Measurements from ENCODE around the gene MED26.

MED26 gene

DNA sequence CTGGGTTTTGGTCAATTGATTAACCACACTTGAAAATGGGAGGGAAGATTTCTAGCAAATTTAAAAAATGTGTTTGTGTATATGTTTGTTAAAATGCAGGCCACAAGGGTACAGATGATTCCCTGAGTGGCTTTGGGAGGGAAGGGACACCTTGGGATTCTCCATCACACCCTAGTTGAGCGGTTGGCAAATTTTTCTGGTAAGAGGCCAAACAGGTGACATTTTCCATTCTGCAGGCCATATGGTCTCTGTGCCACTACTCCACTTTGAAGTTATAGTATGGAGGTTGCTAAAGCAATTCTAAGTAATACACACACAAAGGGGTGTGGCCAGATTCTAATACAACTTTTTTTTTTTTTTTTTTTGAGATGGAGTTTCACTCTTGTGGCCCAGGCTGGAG is 12.9 kb upstream of the MED26 start:
- Histone ChIP-seq H3K27ac (replicated peaks; ENCODE audit: low read length) (no peak overlapping the region), H3K18ac (ENCODE audit: low read length) (no peak overlapping the region), H3K14ac (ENCODE audit: low read length) (no peak overlapping the region), H3K9me3 (replicated peaks in 1 of 2; ENCODE audit: control insufficient read depth in 2 of 2, insufficient read depth in 1 of 2, low read depth in 1 of 2, low read length in 2 of 2) (no peaks in the 10 kb centered on the region), H3K36me3 (replicated peaks in 1 of 2; ENCODE audit: control insufficient read depth in 2 of 2, insufficient read depth in 2 of 2, low read length in 2 of 2) (peaks cover 22 to 91% of the 10 kb centered on the region in 2 donors), H3K27me3 (ENCODE audit: control insufficient read depth in 3 of 3, insufficient read depth in 3 of 3, low read depth in 1 of 3, low read length in 3 of 3) (no peaks in the 10 kb centered on the region), H2BK120ac (ENCODE audit: low read depth, low read length) (no peak overlapping the region), H3K79me1 (ENCODE audit: low read depth, low read length) (peaks cover 2% of the 10 kb centered on the region), H2BK12ac (ENCODE audit: low read length) (no peak overlapping the region), H3K4me2 (ENCODE audit: insufficient read depth, low read length, poor library complexity, severe bottlenecking) (no peak overlapping the region), H4K8ac (ENCODE audit: low read depth, low read length) (no peak overlapping the region), H3K9ac (ENCODE audit: low read depth, low read length, poor library complexity) (no peak overlapping the region), H2BK5ac (ENCODE audit: low read length) (no peak overlapping the region), H3K23ac (ENCODE audit: low read depth, low read length, poor library complexity) (no peak overlapping the region), H3K4ac (ENCODE audit: low read length) (no peak overlapping the region), H2AK5ac (ENCODE audit: low read depth, low read length) (no peak overlapping the region), H3K4me1 (ENCODE audit: control insufficient read depth in 2 of 2, insufficient read depth in 1 of 2, low read depth in 1 of 2, low read length in 2 of 2) (no peaks in the 10 kb centered on the region), H3K4me3 (ENCODE audit: low read length in 2 of 2) (no peak overlapping the region), H4K91ac (ENCODE audit: low read depth, low read length, poor library complexity) (no peak overlapping the region), H2BK15ac (ENCODE audit: low read length) (no peak overlapping the region), H2AFZ (ENCODE audit: low read length) (no peak overlapping the region)
- no peak for DNase-seq (ENCODE audit: low spot score)
- no CpG with 5 or more reads among the region's 1 CpG for WGBS, 2 donors (ENCODE audit: extremely low coverage in 2 of 2, insufficient read length in 2 of 2, insufficient replicate concordance in 1 of 2)

DNA sequence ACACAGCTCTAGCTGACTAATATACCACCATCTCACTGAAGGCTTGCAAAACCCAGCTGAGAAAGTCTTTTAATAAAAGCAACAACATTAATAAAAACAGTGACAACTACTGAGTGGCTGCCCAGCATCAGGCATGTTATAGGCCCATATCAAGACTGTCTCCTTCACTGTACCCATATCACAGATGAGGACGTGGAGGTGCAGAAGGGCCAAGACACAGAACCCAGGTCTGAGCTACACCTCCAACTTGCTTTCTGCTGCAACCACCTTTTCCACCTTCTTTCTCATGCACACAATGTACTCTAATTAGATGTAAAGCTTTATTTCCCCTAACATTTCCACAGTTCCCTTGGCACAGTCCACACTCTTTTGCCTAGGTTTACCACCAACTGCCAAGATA is 10.7 kb upstream of the MED26 start:
- no peaks in the 10 kb centered on the region for H3K27me3 ChIP-seq (ENCODE audit: control insufficient read depth in 3 of 3, insufficient read depth in 3 of 3, low read depth in 1 of 3, low read length in 3 of 3)

DNA sequence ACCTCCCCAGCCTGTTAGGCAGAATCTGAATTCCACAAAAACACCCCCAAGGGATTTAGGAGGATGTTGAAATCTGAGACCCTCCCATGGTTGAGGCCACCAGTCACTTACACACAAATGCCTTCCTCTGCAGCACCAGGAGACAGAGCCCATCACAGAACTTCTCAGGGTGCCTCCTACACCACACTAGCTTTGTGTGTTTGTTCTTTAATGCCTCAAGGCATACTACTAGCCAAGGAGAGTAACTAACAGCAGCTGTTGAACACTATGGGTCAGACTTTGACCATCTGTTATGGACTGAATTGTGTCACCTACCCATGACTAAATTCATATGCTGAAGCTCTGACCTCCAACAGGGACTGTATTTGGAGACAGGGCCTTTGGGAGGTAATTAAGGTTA is 9.5 kb upstream of the MED26 start:
- Histone ChIP-seq H3K36me3 (replicated peaks in 1 of 2; ENCODE audit: control insufficient read depth in 2 of 2, insufficient read depth in 2 of 2, low read length in 2 of 2) (peaks cover 24 to 87% of the 10 kb centered on the region in 2 donors), H2BK12ac (ENCODE audit: low read length) (no peak overlapping the region), H3K9ac (ENCODE audit: low read depth, low read length, poor library complexity) (no peak overlapping the region), H3K27me3 (ENCODE audit: control insufficient read depth in 3 of 3, insufficient read depth in 3 of 3, low read depth in 1 of 3, low read length in 3 of 3) (no peaks in the 10 kb centered on the region), H2BK5ac (ENCODE audit: low read length) (no peak overlapping the region), H3K79me1 (ENCODE audit: low read depth, low read length) (peaks cover 5% of the 10 kb centered on the region), H4K8ac (ENCODE audit: low read depth, low read length) (no peak overlapping the region), H3K27ac (replicated peaks; ENCODE audit: low read length) (no peak overlapping the region), H3K4me2 (ENCODE audit: insufficient read depth, low read length, poor library complexity, severe bottlenecking) (no peak overlapping the region), H2AFZ (ENCODE audit: low read length) (no peak overlapping the region), H3K4me3 (ENCODE audit: low read length in 2 of 2) (no peak overlapping the region), H3K4ac (ENCODE audit: low read length) (no peak overlapping the region), H3K9me3 (replicated peaks in 1 of 2; ENCODE audit: control insufficient read depth in 2 of 2, insufficient read depth in 1 of 2, low read depth in 1 of 2, low read length in 2 of 2) (no peaks in the 10 kb centered on the region), H3K18ac (ENCODE audit: low read length) (no peak overlapping the region), H3K23ac (ENCODE audit: low read depth, low read length, poor library complexity) (no peak overlapping the region), H2BK15ac (ENCODE audit: low read length) (no peak overlapping the region), H3K14ac (ENCODE audit: low read length) (no peak overlapping the region), H4K91ac (ENCODE audit: low read depth, low read length, poor library complexity) (no peak overlapping the region), H2AK5ac (ENCODE audit: low read depth, low read length) (no peak overlapping the region), H2BK120ac (ENCODE audit: low read depth, low read length) (no peak overlapping the region), H3K4me1 (ENCODE audit: control insufficient read depth in 2 of 2, insufficient read depth in 1 of 2, low read depth in 1 of 2, low read length in 2 of 2) (no peaks in the 10 kb centered on the region)
- no peak for DNase-seq (ENCODE audit: low spot score)

More for the DNA sequence above, 10.7 kb upstream of the MED26 start:
- Histone ChIP-seq H3K23ac (ENCODE audit: low read depth, low read length, poor library complexity) (no peak overlapping the region), H2BK5ac (ENCODE audit: low read length) (no peak overlapping the region), H4K8ac (ENCODE audit: low read depth, low read length) (no peak overlapping the region), H3K4me1 (ENCODE audit: control insufficient read depth in 2 of 2, insufficient read depth in 1 of 2, low read depth in 1 of 2, low read length in 2 of 2) (no peaks in the 10 kb centered on the region), H3K36me3 (replicated peaks in 1 of 2; ENCODE audit: control insufficient read depth in 2 of 2, insufficient read depth in 2 of 2, low read length in 2 of 2) (peaks cover 21 to 88% of the 10 kb centered on the region in 2 donors), H2BK12ac (ENCODE audit: low read length) (no peak overlapping the region), H2AFZ (ENCODE audit: low read length) (no peak overlapping the region), H2AK5ac (ENCODE audit: low read depth, low read length) (no peak overlapping the region), H3K9ac (ENCODE audit: low read depth, low read length, poor library complexity) (no peak overlapping the region), H3K18ac (ENCODE audit: low read length) (no peak overlapping the region), H2BK15ac (ENCODE audit: low read length) (no peak overlapping the region), H3K14ac (ENCODE audit: low read length) (no peak overlapping the region), H3K79me1 (ENCODE audit: low read depth, low read length) (peaks cover 5% of the 10 kb centered on the region), H3K9me3 (replicated peaks in 1 of 2; ENCODE audit: control insufficient read depth in 2 of 2, insufficient read depth in 1 of 2, low read depth in 1 of 2, low read length in 2 of 2) (no peaks in the 10 kb centered on the region), H3K4ac (ENCODE audit: low read length) (no peak overlapping the region), H2BK120ac (ENCODE audit: low read depth, low read length) (no peak overlapping the region), H3K27ac (replicated peaks; ENCODE audit: low read length) (no peak overlapping the region), H4K91ac (ENCODE audit: low read depth, low read length, poor library complexity) (no peak overlapping the region), H3K4me2 (ENCODE audit: insufficient read depth, low read length, poor library complexity, severe bottlenecking) (no peak overlapping the region), H3K4me3 (ENCODE audit: low read length in 2 of 2) (no peak overlapping the region)
- no peak for DNase-seq (ENCODE audit: low spot score)
- no CpG with 5 or more reads among the region's 1 CpG for WGBS, 2 donors (ENCODE audit: extremely low coverage in 2 of 2, insufficient read length in 2 of 2, insufficient replicate concordance in 1 of 2)

DNA sequence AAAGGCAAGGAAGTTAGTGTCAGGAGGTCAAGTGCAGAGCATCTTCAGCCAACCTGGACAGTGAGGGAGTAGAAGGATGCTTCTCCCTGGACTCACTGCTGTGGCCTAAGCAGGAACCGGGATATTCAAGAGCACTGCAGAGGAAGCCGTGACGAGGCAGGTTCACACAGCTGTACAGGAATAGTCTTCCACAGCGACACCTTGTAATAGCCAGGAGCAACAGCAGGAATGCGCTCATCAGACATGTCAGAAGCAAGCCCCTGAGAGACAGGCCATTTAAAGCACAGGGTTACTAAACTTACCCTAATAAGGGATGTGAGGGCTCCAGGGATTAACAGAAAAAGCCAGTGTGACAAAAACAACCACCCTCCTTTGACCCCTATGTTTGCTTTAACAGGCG is 3.5 kb upstream of the MED26 start:
- Histone ChIP-seq H3K18ac (ENCODE audit: low read length) (no peak overlapping the region), H2AFZ (ENCODE audit: low read length) (no peak overlapping the region), H3K23ac (ENCODE audit: low read depth, low read length, poor library complexity) (no peak overlapping the region), H3K4me1 (ENCODE audit: control insufficient read depth in 2 of 2, insufficient read depth in 1 of 2, low read depth in 1 of 2, low read length in 2 of 2) (peaks cover 0 to 10% of the 10 kb centered on the region in 2 donors), H3K27me3 (ENCODE audit: control insufficient read depth in 3 of 3, insufficient read depth in 3 of 3, low read depth in 1 of 3, low read length in 3 of 3) (no peaks in the 10 kb centered on the region), H3K4ac (ENCODE audit: low read length) (no peak overlapping the region), H3K9me3 (replicated peaks in 1 of 2; ENCODE audit: control insufficient read depth in 2 of 2, insufficient read depth in 1 of 2, low read depth in 1 of 2, low read length in 2 of 2) (no peaks in the 10 kb centered on the region), H3K36me3 (replicated peaks in 1 of 2; ENCODE audit: control insufficient read depth in 2 of 2, insufficient read depth in 2 of 2, low read length in 2 of 2) (peaks cover 19 to 53% of the 10 kb centered on the region in 2 donors), H3K27ac (replicated peaks; ENCODE audit: low read length) (no peak overlapping the region), H2BK5ac (ENCODE audit: low read length) (no peak overlapping the region), H3K14ac (ENCODE audit: low read length) (no peak overlapping the region), H3K4me2 (ENCODE audit: insufficient read depth, low read length, poor library complexity, severe bottlenecking) (no peak overlapping the region), H3K9ac (ENCODE audit: low read depth, low read length, poor library complexity) (no peak overlapping the region), H4K91ac (ENCODE audit: low read depth, low read length, poor library complexity) (no peak overlapping the region), H3K79me1 (ENCODE audit: low read depth, low read length) (peaks cover 9% of the 10 kb centered on the region), H3K4me3 (ENCODE audit: low read length in 2 of 2) (no peak overlapping the region), H2BK15ac (ENCODE audit: low read length) (no peak overlapping the region), H2BK12ac (ENCODE audit: low read length) (no peak overlapping the region), H4K8ac (ENCODE audit: low read depth, low read length) (no peak overlapping the region), H2AK5ac (ENCODE audit: low read depth, low read length) (no peak overlapping the region), H2BK120ac (ENCODE audit: low read depth, low read length) (no peak overlapping the region)
- WGBS, 2 donors (ENCODE audit: extremely low coverage in 2 of 2, insufficient read length in 2 of 2, insufficient replicate concordance in 1 of 2), result no CpG with 5 or more reads among the region's 6 CpGs
- no peak for DNase-seq (ENCODE audit: low spot score)

Measured in neuronal stem cell (in vitro differentiated cells).